GM12891 (cell line): ENCODE data around the gene SDK1.

ENCODE experiments used
- PAX5 ChIP-seq: IDR thresholded peaks from 2 replicates; pipeline ENCODE4 v1.6.1; 2011; ENCODE audit warnings: low read length, moderate library complexity, mild to moderate bottlenecking; ENCODE audit not compliant: insufficient read depth, severe bottlenecking
- POLR2A ChIP-seq: IDR thresholded peaks from 2 replicates; pipeline ENCODE4 v1.6.1; 2011; ENCODE audit warnings: low read depth, low read length, control low read depth
- POLR2AphosphoS5 ChIP-seq: IDR thresholded peaks from 2 replicates; pipeline ENCODE4 v1.6.1; 2011; ENCODE audit warnings: low read depth, low read length, control low read depth
- POU2F2 ChIP-seq: IDR thresholded peaks from 2 replicates; pipeline ENCODE4 v1.6.1; 2011; ENCODE audit warnings: low read depth, mild to moderate bottlenecking, control low read depth, low read length, moderate library complexity
- SPI1 ChIP-seq: IDR thresholded peaks from 2 replicates; pipeline ENCODE4 v1.6.1; 2011; ENCODE audit warnings: low read depth, low read length, control low read depth
- TAF1 ChIP-seq: IDR thresholded peaks from 2 replicates; pipeline ENCODE4 v1.6.1; 2011; ENCODE audit warnings: low read depth, low read length, control low read depth

GRCh38 chr7:3301449-3301731 is 338 bp downstream of the SDK1 start:
- TF ChIP-seq POLR2AphosphoS5 (no peak), POLR2A (no peak), TAF1 (no peak), SPI1 (no peak), PAX5 (no peak), POU2F2 (no peak)
